OCI-LY7 (cell line): ENCODE measurements around the gene THRSP.

Experiments
- EZH2phosphoT487 ChIP-seq: fragments of 200-600 bp; sonication (generic); IDR thresholded peaks from 2 replicates; pipeline ENCODE4 v1.6.1; 2018; ENCODE audit warnings: low read depth, borderline replicate concordance, mild to moderate bottlenecking, mixed run types, antibody characterized with exemption, low read length, moderate library complexity, mixed read lengths
- TF ChIP-seq, protein P1 (sequence below): fragments of 200-600 bp; sonication (generic); conservative IDR thresholded peaks from 2 replicates; pipeline ENCODE4 v1.5.1; 2014; ENCODE audit warnings: mild to moderate bottlenecking, antibody characterized with exemption, low read length, moderate library complexity, mixed read lengths

DNA sequence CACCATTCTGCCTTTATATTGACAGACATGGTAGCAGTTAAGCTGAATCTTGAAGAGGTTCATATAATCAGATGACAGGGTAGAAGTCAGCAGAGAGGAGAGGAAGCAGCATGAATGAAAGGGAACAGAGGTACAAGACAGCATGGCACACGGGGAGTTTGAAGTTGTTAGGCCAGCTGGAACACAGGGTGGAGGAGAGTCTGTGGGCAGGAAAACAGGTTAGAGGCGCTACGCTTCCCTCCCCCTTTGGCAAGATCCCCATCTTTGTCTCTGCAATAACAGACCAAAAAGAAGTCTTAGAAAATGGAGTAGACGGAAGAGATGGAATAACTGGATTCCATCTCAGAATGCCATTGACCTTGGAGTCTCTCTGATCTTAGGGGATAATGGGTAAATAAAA is 36.0 kb downstream of the THRSP start:
- TF ChIP-seq, protein P1, sequence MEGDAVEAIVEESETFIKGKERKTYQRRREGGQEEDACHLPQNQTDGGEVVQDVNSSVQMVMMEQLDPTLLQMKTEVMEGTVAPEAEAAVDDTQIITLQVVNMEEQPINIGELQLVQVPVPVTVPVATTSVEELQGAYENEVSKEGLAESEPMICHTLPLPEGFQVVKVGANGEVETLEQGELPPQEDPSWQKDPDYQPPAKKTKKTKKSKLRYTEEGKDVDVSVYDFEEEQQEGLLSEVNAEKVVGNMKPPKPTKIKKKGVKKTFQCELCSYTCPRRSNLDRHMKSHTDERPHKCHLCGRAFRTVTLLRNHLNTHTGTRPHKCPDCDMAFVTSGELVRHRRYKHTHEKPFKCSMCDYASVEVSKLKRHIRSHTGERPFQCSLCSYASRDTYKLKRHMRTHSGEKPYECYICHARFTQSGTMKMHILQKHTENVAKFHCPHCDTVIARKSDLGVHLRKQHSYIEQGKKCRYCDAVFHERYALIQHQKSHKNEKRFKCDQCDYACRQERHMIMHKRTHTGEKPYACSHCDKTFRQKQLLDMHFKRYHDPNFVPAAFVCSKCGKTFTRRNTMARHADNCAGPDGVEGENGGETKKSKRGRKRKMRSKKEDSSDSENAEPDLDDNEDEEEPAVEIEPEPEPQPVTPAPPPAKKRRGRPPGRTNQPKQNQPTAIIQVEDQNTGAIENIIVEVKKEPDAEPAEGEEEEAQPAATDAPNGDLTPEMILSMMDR, result no peak
- TF ChIP-seq EZH2phosphoT487, result no peak
